ENCODE measurements around the gene NOL12.
A peak's percentile ranks its signal among the peaks of the same experiment; 100 is the strongest.
"Not testable (repeated sequence)": the region's sequence is repeated elsewhere in the genome, so short reads cannot be mapped to it uniquely, and the experiment has no call there.

The NOL12 gene

GRCh38 chr22:37686002-37686982 lies at the start of gene NOL12:
TSS of gene NOL12 (plus strand) at chr22:37686343. CDS start at chr22:37686393, 50 bp downstream.
- DNase-seq = peak; percentile 72

GRCh38 chr22:37636949-37637273 lies 49.2 kb upstream of the NOL12 start:
- no peak for DNase-seq

GRCh38 chr22:37638391-37639069 lies 47.6 kb upstream of the NOL12 start:
- no peak for DNase-seq

- peak in 1 of 2 donors; percentile 39 for DNase-seq
These were observed 46.9 kb upstream of the NOL12 start, which contains the start of gene SH3BP1 for GRCh38 chr22:37639070-37639760. TSS of gene SH3BP1 (plus strand) at chr22:37639669. CDS start at chr22:37639788, 119 bp downstream.

- DNase-seq = no peak
These were observed 46.2 kb upstream of the NOL12 start for GRCh38 chr22:37639771-37640590.

- no peak for DNase-seq
These were observed 45.3 kb upstream of the NOL12 start for GRCh38 chr22:37640591-37641560.

GRCh38 chr22:37641561-37641949 lies 44.6 kb upstream of the NOL12 start:
- no peak for DNase-seq

- DNase-seq = peak; percentile 80 to 91
These were observed 42.8 kb upstream of the NOL12 start for GRCh38 chr22:37643225-37643847.

GRCh38 chr22:37647317-37647716 lies 38.8 kb upstream of the NOL12 start:
- DNase-seq = no peak

GRCh38 chr22:37647928-37648327 lies 38.2 kb upstream of the NOL12 start:
- no peak for DNase-seq

GRCh38 chr22:37650463-37651136 lies 35.5 kb upstream of the NOL12 start:
- no peak for DNase-seq

- no peak for DNase-seq
These were observed 31.4 kb upstream of the NOL12 start for GRCh38 chr22:37654563-37655251.

GRCh38 chr22:37655252-37655563 lies 30.9 kb upstream of the NOL12 start:
- no peak for DNase-seq

- not testable (repeated sequence) for DNase-seq
These were observed 29.6 kb upstream of the NOL12 start for GRCh38 chr22:37656583-37656982.

- no peak for DNase-seq
These were observed 28.5 kb upstream of the NOL12 start for GRCh38 chr22:37657590-37658132.

GRCh38 chr22:37658133-37659065 lies 27.7 kb upstream of the NOL12 start, which contains the start of gene PDXP:
TSS of gene PDXP (plus strand) at chr22:37658723. CDS start at chr22:37658783, 60 bp downstream.
- peak; percentile 98 for DNase-seq

- no peak for DNase-seq
These were observed 26.9 kb upstream of the NOL12 start for GRCh38 chr22:37659066-37659896.
